Heart right ventricle (tissue), 16 donors: ENCODE measurements around the gene EMP2. TPM values are rescaled to one million over a fixed set of nuclear protein-coding genes. Genes with fewer than 3 reads are reported as not detected.
A peak's percentile ranks its signal among the peaks of the same experiment; 100 is the strongest.

ENCODE experiments used
- ATAC-seq, 8 donors: fragments of 200-7000 bp; cut with Tn5 transposase; one replicate each; pipeline ENCODE4 v1.9.1; 2020; ENCODE audit warnings: mild to moderate bottlenecking in 8 of 8, moderate library complexity in 8 of 8, moderate number of reproducible peaks in 1 of 8
- DNase-seq, 2 donors: peaks; one replicate each; pipeline ENCODE4 v3.0.0-alpha.2; 2020
- H3K27ac ChIP-seq, 10 donors: fragments of 200-600 bp; sonication (generic) in 2 of 10; one replicate each; pipeline versions ENCODE4 v1.5.0 to v1.8.0; 2020 to 2022; ENCODE audit warnings: mild to moderate bottlenecking in 3 of 10
- H3K27me3 ChIP-seq, 7 donors: fragments of 200-600 bp; one replicate each; pipeline ENCODE4 v1.8.0; 2021 to 2022; ENCODE audit warnings: mild to moderate bottlenecking in 2 of 7
- H3K36me3 ChIP-seq, 9 donors: fragments of 200-600 bp; sonication (generic) in 1 of 9; one replicate each; pipeline versions ENCODE4 v1.5.0 to v1.8.0; 2020 to 2022; ENCODE audit warnings: mild to moderate bottlenecking in 2 of 9
- H3K4me1 ChIP-seq, 9 donors: fragments of 200-600 bp; sonication (generic) in 1 of 9; one replicate each; pipeline versions ENCODE4 v1.5.0 to v1.8.0; 2020 to 2022; ENCODE audit warnings: mild to moderate bottlenecking in 4 of 9
- H3K4me3 ChIP-seq, 10 donors: fragments of 200-600 bp; sonication (generic) in 2 of 10; one replicate each; pipeline versions ENCODE4 v1.5.0 to v1.8.0; 2020 to 2022; ENCODE audit warnings: mild to moderate bottlenecking in 7 of 10, moderate library complexity in 2 of 10
- H3K9me3 ChIP-seq, 11 donors: fragments of 200-600 bp in 10 of 11; sonication (generic) in 2 of 11; one replicate each; pipeline versions ENCODE4 v1.5.0 to v1.8.0; 2013 to 2022; ENCODE audit warnings: mild to moderate bottlenecking in 2 of 11, control low read depth in 1 of 11, moderate library complexity in 1 of 11
- CTCF ChIP-seq, 9 donors: fragments of 200-600 bp; sonication (generic) in 2 of 9; IDR thresholded peaks; one replicate each; pipeline versions ENCODE4 v1.5.0 to v1.8.0; 2021 to 2022; ENCODE audit warnings: antibody characterized with exemption in 9 of 9, mild to moderate bottlenecking in 5 of 9, moderate library complexity in 1 of 9
- WGBS, 2 donors: extraction: QIAGEN DNeasy Blood & Tissue Kit; methylation state at CpG; one replicate each; pipeline ENCODE4 v1.1.7; 2013; ENCODE audit warnings: inconsistent platforms in 1 of 2; 5-methylcytosine and 5-hydroxymethylcytosine counted together
- intact Hi-C, 10 donors: fragments of 100-400 bp; cut with DNase I; formaldehyde crosslinking; loops; one replicate each; pipeline versions ENCODE4 v1.11.1 to v1.14.2; 2022
- polyA plus RNA-seq, 2 donors: library from polyadenylated mRNA; stranded (reverse); fragments of 200-250 nt; gene quantifications; one replicate each; pipeline ENCODE4 v1.2.3, GENCODE V29; 2013
- total RNA-seq, 10 donors: library from RNA; stranded (reverse); fragmentation: NEBNext Ultra II Directional in 3 of 10; extraction: Animal tissue kit (Norgen Biotek cat#: 25700) in 3 of 10; gene quantifications; one replicate each; pipeline versions ENCODE4 v1.2.1 to v1.2.4, GENCODE V29; 2021 to 2023
- donor health status: Arrhythmogenic right ventricular cardiomyopathy.
- donor health status: ischemic (EF 13 %, LVEDD 7.1; RV severe dilation, severe dysfunction).
- donor health status: healthy with polysubstance abuse.
- donor health status: DM: no; HTN: yes; CAD: no.
- donor health status: DM: no; HTN: no; CAD: no.
- donor health status: ischemic (EF 25% LVEDD 6.9; RV normal size, moderate dysfunction).
- donor health status: ischemic (EF 25% LVEDD 5.7; RV mildly dilated, moderate dysfunction).
- donor health status: healthy.
- donor health status: DM: yes; HTN: yes; CAD: no.
- donor health status: Ischemic cardiomyopathy.
- donor health status: ischemic (EF 35%, LVEDD 5.7; RV mildly dilated, moderate dysfunction).
- donor health status: nonischemic (EF 11% LVEDD 7.7; RV severe dilation, severe dysfunction).
- donor health status: DM: yes; HTN: yes; CAD: no.
- donor health status: PGD.
- donor health status: ischemic (EF 29% LVEDD 5.4; RV normal size, mild dysfunction).
- donor health status: nonischemic (EF 23%, LVEDD 6.1; RV moderate dilation, normal function).

EMP2 gene
- total and polyA plus RNA-seq, 12 donors: 36.1 to 108 (median 58.6) TPM

GRCh38 chr16:10504404-10504885 lies 76.0 kb downstream of the EMP2 start:
- Histone ChIP-seq H3K9me3 (no peaks in the 10 kb centered on the region), H3K4me3 (no peak overlapping the region), H3K27ac (no peak overlapping the region), H3K36me3 (peaks cover 0 to 26% (median 0%) of the 10 kb centered on the region in 9 donors), H3K27me3 (no peaks in the 10 kb centered on the region), H3K4me1 (peaks cover 0 to 3% (median 0%) of the 10 kb centered on the region in 9 donors)
- no peak for TF ChIP-seq CTCF (IDR thresholded peaks at IDR 0.05)
- DNase-seq (no peak), ATAC-seq (peak in 3 of 8 donors; percentile 22 to 49 (median 44))
- 68 to 69% methylated on average over 2 of the region's 2 CpGs for WGBS, 2 donors
- intact Hi-C loops: loop anchor here in 3 of 10 donors (10.0 kb wide), 3 partner anchors 110 to 1250 kb away; no protein-coding TSS in a partner anchor

GRCh38 chr16:10502776-10503175 lies 77.6 kb downstream of the EMP2 start:
- 96 to 97% methylated on average over 6 of the region's 6 CpGs for whole genome bisulfite sequencing, 2 donors

GRCh38 chr16:10501016-10501607 lies 79.3 kb downstream of the EMP2 start:
- intact Hi-C loops: loop anchor here in 3 of 10 donors (10.0 kb wide), 3 partner anchors 106 to 1246 kb away; no protein-coding TSS in a partner anchor
- Histone ChIP-seq H3K4me1 (peaks cover 0 to 3% (median 0%) of the 10 kb centered on the region in 9 donors), H3K27ac (no peak overlapping the region), H3K27me3 (no peaks in the 10 kb centered on the region), H3K9me3 (peaks cover 0 to 3% (median 0%) of the 10 kb centered on the region in 11 donors), H3K4me3 (no peak overlapping the region), H3K36me3 (peaks cover 0 to 10% (median 0%) of the 10 kb centered on the region in 9 donors)
- 95 to 97% methylated on average over 2 of the region's 2 CpGs for WGBS, 2 donors
- no peak for DNase-seq
- TF ChIP-seq CTCF (IDR thresholded peaks at IDR 0.05): no peak
- ATAC-seq: no peak

More at GRCh38 chr16:10502776-10503175, 77.6 kb downstream of the EMP2 start:
- TF ChIP-seq CTCF (IDR thresholded peaks at IDR 0.05): no peak
- Histone ChIP-seq H3K4me1 (peaks cover 0 to 3% (median 0%) of the 10 kb centered on the region in 9 donors), H3K27me3 (no peaks in the 10 kb centered on the region), H3K36me3 (peaks cover 0 to 18% (median 0%) of the 10 kb centered on the region in 9 donors), H3K27ac (no peak overlapping the region), H3K4me3 (no peak overlapping the region), H3K9me3 (no peaks in the 10 kb centered on the region)
- intact Hi-C loops: loop anchor here in 3 of 10 donors (10.0 kb wide), 3 partner anchors 108 to 1248 kb away; no protein-coding TSS in a partner anchor
- DNase-seq (no peak), ATAC-seq (no peak)

GRCh38 chr16:10500582-10500981 lies 79.8 kb downstream of the EMP2 start:
- H3K27ac ChIP-seq: no peak overlapping the region
- no peak for DNase-seq
- H3K4me1 ChIP-seq: peaks cover 0 to 3% (median 0%) of the 10 kb centered on the region in 9 donors
- H3K9me3 ChIP-seq: peaks cover 0 to 5% (median 0%) of the 10 kb centered on the region in 11 donors
- no peak overlapping the region for H3K4me3 ChIP-seq
- WGBS, 2 donors: 97 to 98% methylated on average over 3 of the region's 3 CpGs
- no peaks in the 10 kb centered on the region for H3K27me3 ChIP-seq
- H3K36me3 ChIP-seq: peaks cover 0 to 10% (median 0%) of the 10 kb centered on the region in 9 donors
- ATAC-seq: no peak
- no peak for TF ChIP-seq CTCF (IDR thresholded peaks at IDR 0.05)
- intact Hi-C loops: loop anchor here in 3 of 10 donors (10.0 kb wide), 3 partner anchors 106 to 1246 kb away; no protein-coding TSS in a partner anchor
